ENCODE results near the gene EXOC2.

Gene EXOC2

GRCh38 chr6:456358-456867, 236.5 kb downstream of the EXOC2 start:
- no peak for DNase-seq

- no peak for DNase-seq
Measured at GRCh38 chr6:455835-456234, 237.1 kb downstream of the EXOC2 start.

- peak; percentile 60 for DNase-seq
Measured at GRCh38 chr6:455006-455585, 237.8 kb downstream of the EXOC2 start.

- DNase-seq = no peak
Measured at GRCh38 chr6:454148-454991, 238.6 kb downstream of the EXOC2 start.

GRCh38 chr6:453152-453551, 239.8 kb downstream of the EXOC2 start:
- peak; percentile 21 for DNase-seq

- DNase-seq = peak; percentile 19
Measured at GRCh38 chr6:452301-453067, 240.5 kb downstream of the EXOC2 start.

- no peak for DNase-seq
Measured at GRCh38 chr6:451847-452246, 241.1 kb downstream of the EXOC2 start.

GRCh38 chr6:451336-451735, 241.6 kb downstream of the EXOC2 start:
- DNase-seq = no peak

GRCh38 chr6:449486-450419, 243.2 kb downstream of the EXOC2 start:
- DNase-seq = peak; percentile 24

GRCh38 chr6:449057-449430, 243.9 kb downstream of the EXOC2 start:
- peak; percentile 22 for DNase-seq

GRCh38 chr6:448296-449056, 244.5 kb downstream of the EXOC2 start:
- DNase-seq = peak; percentile 26

- DNase-seq = peak; percentile 75
Measured at GRCh38 chr6:447381-448165, 245.4 kb downstream of the EXOC2 start.

GRCh38 chr6:446418-447366, 246.2 kb downstream of the EXOC2 start:
- DNase-seq = peak; percentile 92

- DNase-seq = peak; percentile 33
Measured at GRCh38 chr6:445571-446417, 247.1 kb downstream of the EXOC2 start.

- peak; percentile 65 for DNase-seq
Measured at GRCh38 chr6:444653-445275, 248.2 kb downstream of the EXOC2 start.

GRCh38 chr6:443621-444159, 249.2 kb downstream of the EXOC2 start:
- DNase-seq = peak; percentile 22

GRCh38 chr6:441126-441920, 251.6 kb downstream of the EXOC2 start:
- no peak for DNase-seq

All from stimulated activated CD8-positive, alpha-beta memory T cell treated with anti-CD3 and anti-CD28 coated beads, Interleukin-4, amount 100 ng/mL, for 48 hours (primary cell).